Measurements from ENCODE around the gene IL17B. TPM values are rescaled to one million over a fixed set of nuclear protein-coding genes. Genes with fewer than 3 reads are reported as not detected.

The IL17B gene
- polyA plus RNA-seq, 1 donor (not counting 4 experiments of a cell fraction or from before 2014, with no cell fraction given), result not detected

- H3K9me3 ChIP-seq (ENCODE audit: control insufficient read depth, low read depth, low read length), result no peaks in the 10 kb centered on the region
- H2AFZ ChIP-seq (ENCODE audit: control insufficient read depth, low read length), result no peak overlapping the region
- DNase-seq (ENCODE audit: low read depth, low spot score) (no peak), FAIRE-seq (no peak)
- H3K9ac ChIP-seq (ENCODE audit: control insufficient read depth, extremely low read depth, insufficient read depth, low read length), result no peak overlapping the region
- H3K4me2 ChIP-seq (ENCODE audit: control insufficient read depth, extremely low read depth, insufficient read depth, low read depth, low read length), result no peak overlapping the region
- dilution Hi-C loops (cut with MboI; ENCODE audit: extremely low pct_ligation_motif_present, low sequenced_read_pairs), result no loop called here
- H3K36me3 ChIP-seq (ENCODE audit: control insufficient read depth in 2 of 2, extremely low read depth in 1 of 2, insufficient read depth in 2 of 2, low read length in 2 of 2), result no peaks in the 10 kb centered on the region
- H3K4me3 ChIP-seq (ENCODE audit: control insufficient read depth in 2 of 3, extremely low read depth in 1 of 3, insufficient read depth in 2 of 3, low read depth in 1 of 3, low read length in 3 of 3), result no peak overlapping the region
- no peaks in the 10 kb centered on the region for H3K79me2 ChIP-seq (ENCODE audit: control insufficient read depth, insufficient read depth, low read length)
- no peaks in the 10 kb centered on the region for H3K27me3 ChIP-seq (ENCODE audit: control insufficient read depth, extremely low read depth, insufficient read depth, low read length)
- no peaks in the 10 kb centered on the region for H3K9me1 ChIP-seq (ENCODE audit: control insufficient read depth, extremely low read depth, insufficient read depth, low read length)
- no peak overlapping the region for H3K27ac ChIP-seq (ENCODE audit: control insufficient read depth, insufficient read depth, low read length)
- TF ChIP-seq CTCF (optimal IDR thresholded peaks at IDR 0.05 in 1 of 3, IDR thresholded peaks at IDR 0.05 in 1 of 3, conservative IDR thresholded peaks at IDR 0.05 in 1 of 3; ENCODE audit: extremely low read depth in 1 of 3, insufficient read depth in 2 of 3, low read length in 3 of 3), result no peak
- no peak for TF ChIP-seq EZH2 (IDR thresholded peaks at IDR 0.05; ENCODE audit: low read length)
- H3K4me1 ChIP-seq (ENCODE audit: control insufficient read depth, extremely low read depth, insufficient read depth, low read length), result no peaks in the 10 kb centered on the region
- no peaks in the 10 kb centered on the region for H4K20me1 ChIP-seq (ENCODE audit: control insufficient read depth, extremely low read depth, insufficient read depth, low read length)
Observed at GRCh38 chr5:149366169-149366729, 12.8 kb downstream of the IL17B start.

- dilution Hi-C loops (cut with MboI; ENCODE audit: extremely low pct_ligation_motif_present, low sequenced_read_pairs), result no loop called here
- Histone ChIP-seq H3K27ac (ENCODE audit: control insufficient read depth, insufficient read depth, low read length) (no peak overlapping the region), H3K4me2 (ENCODE audit: control insufficient read depth, extremely low read depth, insufficient read depth, low read depth, low read length) (no peak overlapping the region), H3K9ac (ENCODE audit: control insufficient read depth, extremely low read depth, insufficient read depth, low read length) (no peak overlapping the region), H3K9me1 (ENCODE audit: control insufficient read depth, extremely low read depth, insufficient read depth, low read length) (no peaks in the 10 kb centered on the region), H3K79me2 (ENCODE audit: control insufficient read depth, insufficient read depth, low read length) (no peaks in the 10 kb centered on the region), H2AFZ (ENCODE audit: control insufficient read depth, low read length) (no peak overlapping the region), H3K4me1 (ENCODE audit: control insufficient read depth, extremely low read depth, insufficient read depth, low read length) (no peaks in the 10 kb centered on the region), H3K9me3 (ENCODE audit: control insufficient read depth, low read depth, low read length) (no peaks in the 10 kb centered on the region), H3K27me3 (ENCODE audit: control insufficient read depth, extremely low read depth, insufficient read depth, low read length) (no peaks in the 10 kb centered on the region), H3K36me3 (ENCODE audit: control insufficient read depth in 2 of 2, extremely low read depth in 1 of 2, insufficient read depth in 2 of 2, low read length in 2 of 2) (no peaks in the 10 kb centered on the region), H4K20me1 (ENCODE audit: control insufficient read depth, extremely low read depth, insufficient read depth, low read length) (no peaks in the 10 kb centered on the region), H3K4me3 (ENCODE audit: control insufficient read depth in 2 of 3, extremely low read depth in 1 of 3, insufficient read depth in 2 of 3, low read depth in 1 of 3, low read length in 3 of 3) (no peak overlapping the region)
- DNase-seq (ENCODE audit: low read depth, low spot score), result no peak
- TF ChIP-seq CTCF (optimal IDR thresholded peaks at IDR 0.05 in 1 of 3, IDR thresholded peaks at IDR 0.05 in 1 of 3, conservative IDR thresholded peaks at IDR 0.05 in 1 of 3; ENCODE audit: extremely low read depth in 1 of 3, insufficient read depth in 2 of 3, low read length in 3 of 3) (no peak), EZH2 (IDR thresholded peaks at IDR 0.05; ENCODE audit: low read length) (no peak)
- FAIRE-seq, result no peak
Observed at GRCh38 chr5:149365418-149365817, 13.7 kb downstream of the IL17B start.

All from keratinocyte (primary cell).